HFF-Myc (cell line): ENCODE data around the gene ADAMTS14.

Experiments
- DNase-seq: peaks from one replicate; pipeline ENCODE4 v3.0.0-alpha.2; 2011; ENCODE audit warnings: low read depth; ENCODE audit errors: extremely low read depth
- H3K4me3 ChIP-seq: replicated peaks from 2 replicates; pipeline ENCODE4 v1.5.1; 2011; ENCODE audit warnings: low read depth, mild to moderate bottlenecking, control low read depth, low read length
- CTCF ChIP-seq: IDR thresholded peaks from 2 replicates; pipeline ENCODE4 v1.5.1; 2012; ENCODE audit warnings: mild to moderate bottlenecking, low read depth, low read length, control low read depth; ENCODE audit errors: missing control alignments

Gene ADAMTS14

GRCh38 chr10:70736525-70736924, 64.2 kb downstream of the ADAMTS14 start:
- TF ChIP-seq CTCF = no peak
- DNase-seq = no peak

GRCh38 chr10:70737250-70737649, 64.9 kb downstream of the ADAMTS14 start:
- TF ChIP-seq CTCF = no peak
- no peak for DNase-seq
- no peak overlapping the region for H3K4me3 ChIP-seq

More at GRCh38 chr10:70736525-70736924, 64.2 kb downstream of the ADAMTS14 start:
- H3K4me3 ChIP-seq = no peak overlapping the region

GRCh38 chr10:70738006-70738760, 65.9 kb downstream of the ADAMTS14 start:
- TF ChIP-seq CTCF = no peak
- DNase-seq = no peak
- H3K4me3 ChIP-seq = no peak overlapping the region

- no peak for TF ChIP-seq CTCF
- no peak overlapping the region for H3K4me3 ChIP-seq
- no peak for DNase-seq
Measured at GRCh38 chr10:70738761-70739121, 66.4 kb downstream of the ADAMTS14 start.

- no peak for DNase-seq
- H3K4me3 ChIP-seq = no peak overlapping the region
- no peak for TF ChIP-seq CTCF
Measured at GRCh38 chr10:70740406-70741288, 68.3 kb downstream of the ADAMTS14 start.

- no peak for TF ChIP-seq CTCF
- H3K4me3 ChIP-seq = no peak overlapping the region
- peak; percentile 47 for DNase-seq
Measured at GRCh38 chr10:70742537-70743429, 70.5 kb downstream of the ADAMTS14 start.
